Measurements from ENCODE around the gene AHNAK.

The AHNAK gene

GRCh38 chr11:62569611-62570010 is 23.0 kb upstream of the AHNAK start:
- Histone ChIP-seq H3K4me2 (ENCODE audit: low read length) (no peak overlapping the region), H3K27me3 (ENCODE audit: insufficient read depth, low read length) (no peaks in the 10 kb centered on the region), H3K4me3 (ENCODE audit: low read depth, low read length, poor library complexity, severe bottlenecking) (no peak overlapping the region), H4K20me1 (ENCODE audit: insufficient read depth, low read length) (no peaks in the 10 kb centered on the region), H3K9ac (ENCODE audit: low read length) (no peak overlapping the region), H3K79me2 (ENCODE audit: insufficient read depth, low read length) (peaks cover 25% of the 10 kb centered on the region), H3K27ac (ENCODE audit: low read depth, low read length, poor library complexity, severe bottlenecking) (no peak overlapping the region), H2AFZ (ENCODE audit: low read length) (no peak overlapping the region), H3K9me2 (ENCODE audit: low read depth, low read length) (no peaks in the 10 kb centered on the region), H3K9me3 (ENCODE audit: low read length) (no peaks in the 10 kb centered on the region), H3F3A (ENCODE audit: insufficient read depth, low read length) (no peaks in the 10 kb centered on the region), H3K36me3 (ENCODE audit: insufficient read depth, low read length) (peaks cover 84% of the 10 kb centered on the region), H3K4me1 (ENCODE audit: insufficient read depth, low read length, severe bottlenecking) (peaks cover 26% of the 10 kb centered on the region)
- TF ChIP-seq EZH2 (IDR thresholded peaks at IDR 0.05; ENCODE audit: borderline replicate concordance, low read length), result no peak
- TF ChIP-seq CTCF (IDR thresholded peaks at IDR 0.05; ENCODE audit: low read length), result no peak

GRCh38 chr11:62567018-62567633 is 20.5 kb upstream of the AHNAK start:
- no peak overlapping the region for H3K4me3 ChIP-seq (ENCODE audit: low read depth, low read length, poor library complexity, severe bottlenecking)
- H3F3A ChIP-seq (ENCODE audit: insufficient read depth, low read length), result no peaks in the 10 kb centered on the region
- H3K79me2 ChIP-seq (ENCODE audit: insufficient read depth, low read length), result peaks cover 11% of the 10 kb centered on the region
- no peaks in the 10 kb centered on the region for H3K9me2 ChIP-seq (ENCODE audit: low read depth, low read length)
- no peaks in the 10 kb centered on the region for H3K9me3 ChIP-seq (ENCODE audit: low read length)
- no peak overlapping the region for H3K4me2 ChIP-seq (ENCODE audit: low read length)
- TF ChIP-seq EZH2 (IDR thresholded peaks at IDR 0.05; ENCODE audit: borderline replicate concordance, low read length) (no peak), CTCF (IDR thresholded peaks at IDR 0.05; ENCODE audit: low read length) (no peak)
- peak overlapping the region; percentile 37 for H3K27ac ChIP-seq (ENCODE audit: low read depth, low read length, poor library complexity, severe bottlenecking)
- no peak overlapping the region for H2AFZ ChIP-seq (ENCODE audit: low read length)
- H3K36me3 ChIP-seq (ENCODE audit: insufficient read depth, low read length), result peaks cover 96% of the 10 kb centered on the region
- peaks cover 16% of the 10 kb centered on the region for H3K4me1 ChIP-seq (ENCODE audit: insufficient read depth, low read length, severe bottlenecking)
- H3K9ac ChIP-seq (ENCODE audit: low read length), result no peak overlapping the region
- no peaks in the 10 kb centered on the region for H4K20me1 ChIP-seq (ENCODE audit: insufficient read depth, low read length)
- H3K27me3 ChIP-seq (ENCODE audit: insufficient read depth, low read length), result no peaks in the 10 kb centered on the region

- Histone ChIP-seq H3K27me3 (ENCODE audit: insufficient read depth, low read length) (no peaks in the 10 kb centered on the region), H3K9me2 (ENCODE audit: low read depth, low read length) (no peaks in the 10 kb centered on the region), H3K9me3 (ENCODE audit: low read length) (no peaks in the 10 kb centered on the region), H4K20me1 (ENCODE audit: insufficient read depth, low read length) (no peaks in the 10 kb centered on the region), H3K4me2 (ENCODE audit: low read length) (no peak overlapping the region), H3K4me1 (ENCODE audit: insufficient read depth, low read length, severe bottlenecking) (peaks cover 9% of the 10 kb centered on the region), H3K27ac (ENCODE audit: low read depth, low read length, poor library complexity, severe bottlenecking) (peak overlapping the region; percentile 37), H3K36me3 (ENCODE audit: insufficient read depth, low read length) (peaks cover 94% of the 10 kb centered on the region), H3F3A (ENCODE audit: insufficient read depth, low read length) (no peaks in the 10 kb centered on the region), H3K4me3 (ENCODE audit: low read depth, low read length, poor library complexity, severe bottlenecking) (no peak overlapping the region), H3K9ac (ENCODE audit: low read length) (no peak overlapping the region), H2AFZ (ENCODE audit: low read length) (no peak overlapping the region), H3K79me2 (ENCODE audit: insufficient read depth, low read length) (0 out of 2 replicates have a peak, but pooled peaks cover 4% of the 10 kb centered on the region)
- TF ChIP-seq CTCF (IDR thresholded peaks at IDR 0.05; ENCODE audit: low read length) (no peak), EZH2 (IDR thresholded peaks at IDR 0.05; ENCODE audit: borderline replicate concordance, low read length) (no peak)
These were observed 19.6 kb upstream of the AHNAK start for GRCh38 chr11:62566247-62566646.
